Endothelial cell of umbilical vein (primary cell): Measurements from ENCODE around the gene CD300C. TPM values are rescaled to one million over a fixed set of nuclear protein-coding genes. Genes with fewer than 3 reads are reported as not detected.

ENCODE experiments used
- BruUV-seq: library from RNA; stranded (reverse); fragments of 400-500 nt; replicated peaks from 2 replicates; lab custom pipeline; 2021; lab: Mats Ljungman, UMichigan
- CTCF ChIA-PET: fragments of 300-600, 350-600 bp; sonication (Branson Sonifier 250); formaldehyde crosslinking; loops from one replicate; lab custom pipeline; 2021; ENCODE audit warnings: antibody characterized with exemption, inconsistent platforms; lab: Charles Lee
- POLR2A ChIA-PET: fragments of 300-600, 350-600 bp; sonication (Branson Sonifier 250); formaldehyde crosslinking; loops from one replicate; lab custom pipeline; 2021; ENCODE audit warnings: antibody characterized with exemption, inconsistent platforms; lab: Charles Lee
- DNase-seq: peaks from one replicate; pipeline ENCODE4 v3.0.0-alpha.2; 2011; ENCODE audit warnings: low read depth, low spot score
- FAIRE-seq: peaks from 2 replicates; lab custom pipeline; 2011; peaks lifted over from hg19 to GRCh38; lab: Jason Lieb, UNC
- H2AFZ ChIP-seq: 2 replicates; pipeline ENCODE4 v1.6.0; 2012; ENCODE audit warnings: low read depth, low read length, control low read depth, inconsistent platforms
- H3K27ac ChIP-seq: 2 replicates; pipeline ENCODE4 v1.5.1; 2011; ENCODE audit warnings: low read depth, mild to moderate bottlenecking, control low read depth, low read length, moderate library complexity; ENCODE audit not compliant: insufficient read depth
- H3K27me3 ChIP-seq, 2 experiments: 2 replicates each; pipeline versions ENCODE4 v1.6.0 to v1.6.1; 2011; ENCODE audit warnings: low read length in 2 of 2, mixed read lengths in 1 of 2; ENCODE audit not compliant: control insufficient read depth in 2 of 2, insufficient read depth in 2 of 2
- H3K36me3 ChIP-seq, 2 experiments: 2 replicates in 1 of 2; 3 replicates in 1 of 2; pipeline ENCODE4 v1.5.1; 2011; ENCODE audit warnings: low read length in 2 of 2, mild to moderate bottlenecking in 1 of 2, moderate library complexity in 1 of 2; ENCODE audit not compliant: control insufficient read depth in 2 of 2, insufficient read depth in 2 of 2; ENCODE audit errors: extremely low read depth in 1 of 2
- H3K4me1 ChIP-seq: 3 replicates; pipeline ENCODE4 v1.5.1; 2011; ENCODE audit warnings: mild to moderate bottlenecking, low read length; ENCODE audit not compliant: control insufficient read depth, insufficient read depth; ENCODE audit errors: extremely low read depth
- H3K4me2 ChIP-seq: 2 replicates; pipeline ENCODE4 v1.6.1; 2011; ENCODE audit warnings: low read length, control low read depth, mixed read lengths; ENCODE audit not compliant: insufficient read depth
- H3K4me3 ChIP-seq, 3 experiments: fragments of 200-600 bp in 1 of 3; sonication (generic), shearing (Covaris generic) in 1 of 3; replicated peaks in 1 of 3; 2 replicates each; pipeline ENCODE4 v1.5.1; 2011 to 2016; ENCODE audit warnings: control low read depth in 3 of 3, low read length in 3 of 3, mild to moderate bottlenecking in 2 of 3, inconsistent platforms in 1 of 3, low read depth in 1 of 3, moderate library complexity in 1 of 3; ENCODE audit not compliant: insufficient read depth in 1 of 3
- H3K79me2 ChIP-seq: 2 replicates; pipeline ENCODE4 v1.6.0; 2012; ENCODE audit warnings: low read length, inconsistent platforms; ENCODE audit not compliant: control insufficient read depth, insufficient read depth
- H3K9ac ChIP-seq: replicated peaks from 2 replicates; pipeline ENCODE3; 2011; ENCODE audit warnings: low read length, control low read depth; ENCODE audit not compliant: insufficient read depth; ENCODE audit errors: extremely low read depth
- H3K9me1 ChIP-seq: replicated peaks from 3 replicates; pipeline ENCODE4 v1.6.0; 2011; ENCODE audit warnings: mild to moderate bottlenecking, low read length; ENCODE audit not compliant: control insufficient read depth, insufficient read depth; ENCODE audit errors: extremely low read depth
- H3K9me3 ChIP-seq: replicated peaks from 2 replicates; pipeline ENCODE4 v1.5.1; 2012; ENCODE audit warnings: low read length, inconsistent platforms; ENCODE audit not compliant: control insufficient read depth, insufficient read depth
- H4K20me1 ChIP-seq: replicated peaks from 2 replicates; pipeline ENCODE3; 2011; ENCODE audit warnings: mild to moderate bottlenecking, low read length; ENCODE audit not compliant: control insufficient read depth, insufficient read depth; ENCODE audit errors: extremely low read depth
- CTCF ChIP-seq, 2 donors: IDR thresholded peaks; 1 replicate in 1 of 2; 2 replicates in 1 of 2; pipeline ENCODE4 v1.5.1; 2011; ENCODE audit warnings: low read length in 2 of 2, mild to moderate bottlenecking in 2 of 2, moderate library complexity in 2 of 2, control low read depth in 1 of 2, inconsistent platforms in 1 of 2, low read depth in 1 of 2; ENCODE audit not compliant: insufficient read depth in 1 of 2; ENCODE audit errors: extremely low read depth in 1 of 2
- EZH2 ChIP-seq: IDR thresholded peaks from 2 replicates; pipeline ENCODE4 v1.6.1; 2012; ENCODE audit warnings: borderline replicate concordance, low read depth, mild to moderate bottlenecking, moderate library complexity, low read length, inconsistent platforms; ENCODE audit not compliant: severe bottlenecking
- FOS ChIP-seq: IDR thresholded peaks from 2 replicates; pipeline ENCODE4 v1.6.1; 2011; ENCODE audit warnings: mild to moderate bottlenecking, low read length, moderate library complexity, borderline replicate concordance; ENCODE audit not compliant: insufficient read depth
- GATA2 ChIP-seq: IDR thresholded peaks from 2 replicates; pipeline ENCODE4 v1.7.0; 2011; ENCODE audit warnings: low read depth, mild to moderate bottlenecking, moderate library complexity, mixed read lengths, low read length; ENCODE audit not compliant: insufficient read length, insufficient read depth
- JUN ChIP-seq: IDR thresholded peaks from 2 replicates; pipeline ENCODE4 v1.6.1; 2011; ENCODE audit warnings: borderline replicate concordance, low read depth; ENCODE audit not compliant: insufficient read length, insufficient read depth
- MYC ChIP-seq: IDR thresholded peaks from one replicate; pipeline ENCODE4 v1.6.1; 2011; ENCODE audit warnings: mild to moderate bottlenecking, low read depth, low read length
- POLR2A ChIP-seq: IDR thresholded peaks from 2 replicates; pipeline ENCODE4 v1.6.1; 2012; ENCODE audit warnings: low read depth, mild to moderate bottlenecking, control low read depth, low read length
- POLR2AphosphoS5 ChIP-seq: IDR thresholded peaks from 2 replicates; pipeline ENCODE4 v1.6.1; 2012; ENCODE audit warnings: low read depth, mild to moderate bottlenecking, control low read depth, low read length, moderate library complexity; ENCODE audit not compliant: insufficient read depth
- dilution Hi-C: fragments of 300-500 bp; cut with MboI; formaldehyde crosslinking; loops from one replicate; pipeline ENCODE4 v1.15.0; 2019; ENCODE audit warnings: low sequenced_read_pairs; ENCODE audit not compliant: extremely low pct_ligation_motif_present
- intact Hi-C: fragments of 100-400 bp; cut with micrococcal nuclease; formaldehyde crosslinking; loops from one replicate; pipeline ENCODE4 v1.10.0; 2022
- polyA plus RNA-seq, 4 experiments: library from polyadenylated mRNA; depleted of rRNA in 3 of 4; stranded (reverse) in 3 of 4; unstranded in 1 of 4; fragments of >200 nt; gene quantifications; 2 replicates each; pipeline versions ENCODE4 v1.2.1 to v1.2.3, GENCODE V29; 2011 to 2012; ENCODE audit warnings: missing spikeins in 1 of 4
- total RNA-seq: library from RNA; stranded (reverse); gene quantifications from 2 replicates; pipeline ENCODE4 v1.2.3, GENCODE V29; 2021
- TF ChIP-seq, protein P1 (sequence below): IDR thresholded peaks from 2 replicates; pipeline ENCODE4 v1.6.1; 2011; ENCODE audit not compliant: insufficient read depth, insufficient read length

Gene CD300C
- total and polyA plus RNA-seq, 2 donors (not counting 3 experiments of a cell fraction or from before 2014, with no cell fraction given): not detected

DNA sequence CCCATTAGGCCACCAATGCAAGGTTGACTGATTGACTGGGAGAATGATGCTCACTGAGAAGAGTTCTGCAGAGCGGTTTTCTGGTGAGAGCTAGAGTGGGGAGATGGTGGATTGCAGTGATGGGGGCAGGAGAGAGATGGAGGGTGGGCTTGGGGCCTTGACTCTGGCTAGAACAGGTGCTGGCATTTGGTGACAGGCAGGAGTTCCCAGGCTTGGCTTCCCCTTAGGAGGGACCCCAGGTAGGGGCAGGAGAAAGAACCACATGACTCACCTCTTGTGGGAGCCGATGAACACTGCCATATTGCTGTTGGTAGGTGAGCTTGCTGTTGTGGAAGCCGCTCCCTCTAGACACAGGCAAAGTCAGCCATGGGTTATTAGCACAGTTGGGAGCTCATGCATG, 22.6 kb downstream of the CD300C start:
- dilution Hi-C loops (no loop called here), intact Hi-C loops (no loop called here)
- BruUV-seq: no TSS peak
- no peak for FAIRE-seq
- Histone ChIP-seq H3K27me3 (no peaks in the 10 kb centered on the region), H3K9me3 (peaks cover 2% of the 10 kb centered on the region), H3K9me1 (no peaks in the 10 kb centered on the region), H4K20me1 (no peaks in the 10 kb centered on the region), H3K4me2 (no peak overlapping the region), H3K79me2 (no peaks in the 10 kb centered on the region), H3K4me1 (no peaks in the 10 kb centered on the region), H3K9ac (no peak overlapping the region), H3K36me3 (no peaks in the 10 kb centered on the region), H2AFZ (no peak overlapping the region), H3K4me3 (no peak overlapping the region), H3K27ac (no peak overlapping the region)
- TF ChIP-seq FOS: no peak
- no peak for DNase-seq
- POLR2A ChIA-PET: no interaction called here
- CTCF ChIA-PET: no interaction called here

DNA sequence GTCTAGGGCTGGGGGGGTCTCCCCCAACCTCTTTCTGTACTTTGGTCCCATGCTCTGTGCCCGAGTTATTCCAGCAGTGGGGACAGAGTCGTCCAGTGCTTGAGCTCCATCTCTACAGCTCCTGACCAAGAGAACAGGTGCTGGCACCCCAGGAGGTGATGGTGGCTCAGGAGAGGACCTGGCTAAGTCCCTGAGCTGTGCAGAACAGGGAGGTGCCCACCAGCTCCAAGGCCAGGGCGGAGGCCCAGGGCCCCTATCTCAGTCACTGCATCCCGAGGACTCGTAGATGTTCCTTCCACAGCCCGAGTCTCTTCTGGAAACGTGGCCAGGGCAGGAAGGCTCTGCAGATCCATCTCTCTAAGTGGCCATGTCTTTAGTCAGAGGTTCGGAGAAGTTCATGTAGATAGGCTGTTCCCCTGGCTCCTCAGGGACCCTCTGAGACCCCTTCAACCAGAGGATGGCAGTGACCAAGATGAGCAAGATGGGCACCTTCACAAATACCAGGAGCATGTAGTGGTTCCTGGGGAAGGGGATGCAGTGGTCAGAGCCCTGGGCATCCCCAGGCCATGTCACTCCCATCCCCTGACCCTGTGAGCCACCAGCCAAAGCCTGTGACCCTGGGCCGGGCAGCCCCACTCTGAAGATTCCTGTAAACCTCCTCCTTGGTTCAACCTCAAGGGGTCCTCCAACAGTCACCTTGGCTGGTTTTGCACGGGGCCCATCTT, 23.4 kb downstream of the CD300C start:
- intact Hi-C loops: no loop called here
- dilution Hi-C loops: no loop called here
- Histone ChIP-seq H3K4me2 (no peak overlapping the region), H3K79me2 (no peaks in the 10 kb centered on the region), H3K9me1 (no peaks in the 10 kb centered on the region), H2AFZ (no peak overlapping the region), H3K9me3 (peaks cover 2% of the 10 kb centered on the region), H3K9ac (no peak overlapping the region), H3K27ac (no peak overlapping the region), H3K4me1 (no peaks in the 10 kb centered on the region), H4K20me1 (no peaks in the 10 kb centered on the region), H3K4me3 (no peak overlapping the region), H3K27me3 (no peaks in the 10 kb centered on the region), H3K36me3 (no peaks in the 10 kb centered on the region)
- no peak for FAIRE-seq
- no peak for TF ChIP-seq MYC
- no peak for TF ChIP-seq JUN
- no peak for TF ChIP-seq GATA2
- TF ChIP-seq FOS: no peak
- no peak for TF ChIP-seq CTCF (IDR thresholded peaks at IDR 0.05; ENCODE audit: extremely low read depth in 1 of 2, insufficient read depth in 1 of 2, low read depth in 1 of 2, low read length in 2 of 2)
- no peak for TF ChIP-seq POLR2AphosphoS5
- TF ChIP-seq, protein P1, sequence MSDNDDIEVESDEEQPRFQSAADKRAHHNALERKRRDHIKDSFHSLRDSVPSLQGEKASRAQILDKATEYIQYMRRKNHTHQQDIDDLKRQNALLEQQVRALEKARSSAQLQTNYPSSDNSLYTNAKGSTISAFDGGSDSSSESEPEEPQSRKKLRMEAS: no peak
- no peak for TF ChIP-seq POLR2A
- TF ChIP-seq EZH2: no peak
- ChIA-PET CTCF (no interaction called here), POLR2A (no interaction called here)
- DNase-seq: no peak
- no TSS peak for BruUV-seq
